Fibroblast of skin of right biceps (primary cell): ENCODE results near the gene POC1B.

Experiments used
- DNase-seq: peaks from one replicate; pipeline ENCODE4 v3.0.0-alpha.2; 2013

Gene POC1B

GRCh38 chr12:89494411-89495231, 31.2 kb downstream of the POC1B start:
- DNase-seq, result peak; percentile 59

GRCh38 chr12:89493670-89494302, 32.1 kb downstream of the POC1B start:
- DNase-seq, result no peak

GRCh38 chr12:89492883-89493282, 33.0 kb downstream of the POC1B start:
- DNase-seq, result no peak

- DNase-seq, result no peak
These were observed 34.9 kb downstream of the POC1B start for GRCh38 chr12:89490922-89491321.

GRCh38 chr12:89486264-89486663, 39.6 kb downstream of the POC1B start:
- DNase-seq, result no peak

GRCh38 chr12:89484470-89484869, 41.4 kb downstream of the POC1B start:
- DNase-seq, result no peak

GRCh38 chr12:89481213-89481914, 44.5 kb downstream of the POC1B start:
- DNase-seq, result no peak

- DNase-seq, result no peak
These were observed 45.9 kb downstream of the POC1B start for GRCh38 chr12:89479982-89480381.

- DNase-seq, result no peak
These were observed 48.1 kb downstream of the POC1B start for GRCh38 chr12:89477633-89478279.

GRCh38 chr12:89476904-89477595, 48.8 kb downstream of the POC1B start:
- no peak for DNase-seq

GRCh38 chr12:89476232-89476631, 49.6 kb downstream of the POC1B start:
- no peak for DNase-seq

GRCh38 chr12:89475203-89475990, 50.5 kb downstream of the POC1B start:
- DNase-seq, result no peak

GRCh38 chr12:89474615-89475014, 51.2 kb downstream of the POC1B start:
- DNase-seq, result no peak

- DNase-seq, result peak; percentile 80
These were observed 53.3 kb downstream of the POC1B start for GRCh38 chr12:89472508-89472907.

- DNase-seq, result no peak
These were observed 54.9 kb downstream of the POC1B start for GRCh38 chr12:89470741-89471509.

- peak; percentile 42 for DNase-seq
These were observed 56.5 kb downstream of the POC1B start for GRCh38 chr12:89469361-89469760.

GRCh38 chr12:89468648-89469326, 57.1 kb downstream of the POC1B start:
- no peak for DNase-seq

GRCh38 chr12:89468017-89468416, 57.8 kb downstream of the POC1B start:
- no peak for DNase-seq

GRCh38 chr12:89464974-89465592, 60.8 kb downstream of the POC1B start:
- peak; percentile 64 for DNase-seq
